C4-2B (cell line): ENCODE data around the gene FCHSD2.

ENCODE experiments used
- ZFX ChIP-seq: fragments of 450-650 bp; IDR thresholded peaks from 2 replicates; pipeline ENCODE4 v1.6.1; 2017
- TF ChIP-seq, protein P1 (sequence below): fragments of 450-650 bp; conservative IDR thresholded peaks from 2 replicates; pipeline ENCODE4 v1.5.1; 2017; ENCODE audit warnings: mild to moderate bottlenecking

DNA sequence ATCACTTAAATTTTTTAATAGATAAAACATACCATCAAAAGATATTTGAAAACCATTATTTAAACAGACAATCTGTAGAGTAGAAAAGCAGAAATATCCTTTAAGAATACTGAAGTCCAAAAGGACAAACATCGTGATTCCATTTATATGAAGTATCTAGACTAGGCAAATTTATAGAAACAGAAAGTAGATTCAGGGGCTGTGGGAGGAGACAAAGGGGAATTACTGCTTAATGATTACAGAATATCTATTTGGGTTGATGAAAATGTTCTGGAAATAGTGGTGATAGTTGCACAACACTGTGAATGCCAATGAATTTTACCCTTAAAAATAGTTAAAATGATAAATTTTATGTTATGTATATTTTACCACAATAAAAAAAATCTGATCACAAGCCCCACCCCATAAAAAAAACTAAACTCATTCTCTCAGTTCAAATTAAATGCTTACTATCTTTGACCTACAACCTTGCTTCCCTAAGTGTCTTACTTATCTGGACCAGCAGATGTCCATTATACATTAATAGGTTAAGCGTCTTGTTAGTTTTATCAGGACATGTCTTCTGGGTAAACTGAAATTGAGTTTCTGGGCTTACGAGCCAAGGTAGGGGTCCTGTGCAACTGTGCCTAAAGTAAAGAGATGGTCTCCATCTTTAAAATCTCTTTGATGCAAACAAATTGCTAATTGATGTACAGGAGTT lies 86.3 kb downstream of the FCHSD2 start:
- TF ChIP-seq, protein P1, sequence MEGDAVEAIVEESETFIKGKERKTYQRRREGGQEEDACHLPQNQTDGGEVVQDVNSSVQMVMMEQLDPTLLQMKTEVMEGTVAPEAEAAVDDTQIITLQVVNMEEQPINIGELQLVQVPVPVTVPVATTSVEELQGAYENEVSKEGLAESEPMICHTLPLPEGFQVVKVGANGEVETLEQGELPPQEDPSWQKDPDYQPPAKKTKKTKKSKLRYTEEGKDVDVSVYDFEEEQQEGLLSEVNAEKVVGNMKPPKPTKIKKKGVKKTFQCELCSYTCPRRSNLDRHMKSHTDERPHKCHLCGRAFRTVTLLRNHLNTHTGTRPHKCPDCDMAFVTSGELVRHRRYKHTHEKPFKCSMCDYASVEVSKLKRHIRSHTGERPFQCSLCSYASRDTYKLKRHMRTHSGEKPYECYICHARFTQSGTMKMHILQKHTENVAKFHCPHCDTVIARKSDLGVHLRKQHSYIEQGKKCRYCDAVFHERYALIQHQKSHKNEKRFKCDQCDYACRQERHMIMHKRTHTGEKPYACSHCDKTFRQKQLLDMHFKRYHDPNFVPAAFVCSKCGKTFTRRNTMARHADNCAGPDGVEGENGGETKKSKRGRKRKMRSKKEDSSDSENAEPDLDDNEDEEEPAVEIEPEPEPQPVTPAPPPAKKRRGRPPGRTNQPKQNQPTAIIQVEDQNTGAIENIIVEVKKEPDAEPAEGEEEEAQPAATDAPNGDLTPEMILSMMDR = no peak
- no peak for TF ChIP-seq ZFX
